ENCODE measurements around the gene ZNF592.
"Not testable (repeated sequence)": the region's sequence is repeated elsewhere in the genome, so short reads cannot be mapped to it uniquely, and the experiment has no call there.

Gene ZNF592

GRCh38 chr15:84839714-84840113 is 91.3 kb downstream of the ZNF592 start:
- in situ Hi-C loops (cut with MboI; ENCODE audit: low pct_unique_long_range_greater_than_20kb, low sequenced_read_pairs) = no loop called here

GRCh38 chr15:84840255-84840654 is 91.9 kb downstream of the ZNF592 start:
- in situ Hi-C loops (cut with MboI; ENCODE audit: low pct_unique_long_range_greater_than_20kb, low sequenced_read_pairs) = no loop called here
- DNase-seq = no peak

More at GRCh38 chr15:84839714-84840113, 91.3 kb downstream of the ZNF592 start:
- no peak for DNase-seq

- in situ Hi-C loops (cut with MboI; ENCODE audit: low pct_unique_long_range_greater_than_20kb, low sequenced_read_pairs) = no loop called here
- DNase-seq = no peak
Measured at GRCh38 chr15:84840741-84841429, 92.5 kb downstream of the ZNF592 start.

GRCh38 chr15:84842781-84843180 is 94.4 kb downstream of the ZNF592 start:
- no peak for DNase-seq

GRCh38 chr15:84844964-84845363 is 96.6 kb downstream of the ZNF592 start:
- DNase-seq = no peak
- in situ Hi-C loops (cut with MboI; ENCODE audit: low pct_unique_long_range_greater_than_20kb, low sequenced_read_pairs) = no loop called here

More at GRCh38 chr15:84842781-84843180, 94.4 kb downstream of the ZNF592 start:
- in situ Hi-C loops (cut with MboI; ENCODE audit: low pct_unique_long_range_greater_than_20kb, low sequenced_read_pairs) = no loop called here

GRCh38 chr15:84845631-84846030 is 97.2 kb downstream of the ZNF592 start:
- in situ Hi-C loops (cut with MboI; ENCODE audit: low pct_unique_long_range_greater_than_20kb, low sequenced_read_pairs) = not testable (repeated sequence)

GRCh38 chr15:84846269-84846668 is 97.9 kb downstream of the ZNF592 start:
- in situ Hi-C loops (cut with MboI; ENCODE audit: low pct_unique_long_range_greater_than_20kb, low sequenced_read_pairs) = no loop called here
- no peak for DNase-seq

More at GRCh38 chr15:84845631-84846030, 97.2 kb downstream of the ZNF592 start:
- DNase-seq = peak; percentile 80

GRCh38 chr15:84847382-84847781 is 99.0 kb downstream of the ZNF592 start:
- in situ Hi-C loops (cut with MboI; ENCODE audit: low pct_unique_long_range_greater_than_20kb, low sequenced_read_pairs) = no loop called here
- no peak for DNase-seq

GRCh38 chr15:84852212-84852611 is 103.8 kb downstream of the ZNF592 start:
- in situ Hi-C loops (cut with MboI; ENCODE audit: low pct_unique_long_range_greater_than_20kb, low sequenced_read_pairs) = no loop called here
- DNase-seq = no peak

- in situ Hi-C loops (cut with MboI; ENCODE audit: low pct_unique_long_range_greater_than_20kb, low sequenced_read_pairs) = no loop called here
Measured at GRCh38 chr15:84855136-84855535, 106.7 kb downstream of the ZNF592 start.

GRCh38 chr15:84855765-84856164 is 107.4 kb downstream of the ZNF592 start:
- no peak for DNase-seq
- in situ Hi-C loops (cut with MboI; ENCODE audit: low pct_unique_long_range_greater_than_20kb, low sequenced_read_pairs) = no loop called here

More at GRCh38 chr15:84855136-84855535, 106.7 kb downstream of the ZNF592 start:
- no peak for DNase-seq
